H4 (cell line): ENCODE results near the gene SLC2A1. TPM values are rescaled to one million over a fixed set of nuclear protein-coding genes. Genes with fewer than 3 reads are reported as not detected.
"Not testable (repeated sequence)": the region's sequence is repeated elsewhere in the genome, so short reads cannot be mapped to it uniquely, and the experiment has no call there.

Experiments used
- DNase-seq: peaks from one replicate; pipeline ENCODE4 v3.0.0-alpha.2; 2015; ENCODE audit warnings: low spot score
- total RNA-seq: library from RNA; depleted of rRNA; stranded (reverse); fragments of >200 nt; shearing (Covaris generic); gene quantifications from 2 replicates; pipeline ENCODE4 v1.2.3, GENCODE V29; 2014

The SLC2A1 gene
- total RNA-seq, 1 experiment from 2014 or later: 372 TPM

- DNase-seq: no peak
Measured at GRCh38 chr1:42929434-42930177, 29.1 kb downstream of the SLC2A1 start.

DNA sequence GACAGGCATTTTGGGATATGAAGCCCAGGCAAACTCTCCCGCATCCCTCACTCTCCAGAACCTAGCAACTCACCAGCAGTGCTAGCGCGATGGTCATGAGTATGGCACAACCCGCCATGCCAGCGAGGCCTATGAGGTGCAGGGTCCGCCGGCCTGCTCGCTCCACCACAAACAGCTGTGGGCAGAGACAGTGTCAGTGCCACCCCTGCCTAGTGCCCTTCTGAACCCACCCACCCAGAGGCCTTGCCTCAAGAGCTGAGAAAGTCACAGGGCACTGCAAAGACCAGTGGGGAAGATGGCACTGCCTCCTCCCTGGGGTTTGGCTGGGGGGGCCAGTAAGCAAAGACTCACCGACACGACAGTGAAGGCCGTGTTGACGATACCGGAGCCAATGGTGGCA lies 29.8 kb downstream of the SLC2A1 start:
- no peak for DNase-seq

- peak; percentile 46 for DNase-seq
Measured at GRCh38 chr1:42927920-42928505, 30.7 kb downstream of the SLC2A1 start.

GRCh38 chr1:42927274-42927841 lies 31.3 kb downstream of the SLC2A1 start:
- no peak for DNase-seq

GRCh38 chr1:42926879-42927242 lies 31.8 kb downstream of the SLC2A1 start:
- DNase-seq: no peak

GRCh38 chr1:42926235-42926878 lies 32.3 kb downstream of the SLC2A1 start:
- no peak for DNase-seq

DNA sequence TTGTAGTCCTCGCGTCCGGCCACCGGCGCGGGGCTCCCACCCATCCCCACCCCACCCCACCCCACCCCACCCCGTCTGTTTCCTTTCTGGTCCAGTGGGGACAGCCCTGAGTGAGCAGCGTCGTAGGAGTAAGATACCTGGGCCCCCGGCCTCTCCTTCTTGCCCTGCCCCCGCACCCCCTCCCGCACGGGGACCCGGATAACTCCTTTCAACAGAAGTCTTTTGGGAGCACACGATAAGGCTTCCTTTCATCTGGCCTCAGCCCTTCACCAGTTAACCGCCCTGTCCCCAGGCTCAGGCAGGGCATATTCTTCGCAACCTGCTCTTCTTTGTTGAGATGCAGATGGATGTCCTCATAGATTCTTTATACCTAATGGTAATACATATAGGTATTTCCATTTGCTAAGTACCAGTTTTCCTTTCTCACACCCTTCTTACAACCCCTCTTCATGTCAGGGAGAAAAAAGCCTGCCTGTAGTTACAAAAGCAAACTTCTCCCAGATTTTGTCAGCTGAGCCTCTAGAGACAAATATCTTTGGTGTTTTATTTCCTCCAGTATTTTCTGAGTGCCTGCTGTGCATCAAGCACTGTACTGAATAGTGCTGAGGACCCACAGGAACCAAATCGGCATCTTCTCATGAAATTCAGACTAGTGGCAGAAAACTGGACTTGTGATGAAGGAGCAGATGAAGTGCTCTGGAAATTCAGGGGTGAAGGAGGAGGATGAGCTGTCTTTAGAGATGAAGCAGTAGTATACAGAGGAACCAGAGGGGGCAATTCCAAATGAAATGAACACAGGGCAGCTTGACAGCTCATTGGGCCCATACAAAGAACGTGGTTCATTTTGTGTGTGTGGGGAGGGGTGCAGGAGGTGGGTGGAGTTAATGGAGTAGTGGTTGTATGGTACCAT lies 33.6 kb downstream of the SLC2A1 start:
- DNase-seq: no peak

DNA sequence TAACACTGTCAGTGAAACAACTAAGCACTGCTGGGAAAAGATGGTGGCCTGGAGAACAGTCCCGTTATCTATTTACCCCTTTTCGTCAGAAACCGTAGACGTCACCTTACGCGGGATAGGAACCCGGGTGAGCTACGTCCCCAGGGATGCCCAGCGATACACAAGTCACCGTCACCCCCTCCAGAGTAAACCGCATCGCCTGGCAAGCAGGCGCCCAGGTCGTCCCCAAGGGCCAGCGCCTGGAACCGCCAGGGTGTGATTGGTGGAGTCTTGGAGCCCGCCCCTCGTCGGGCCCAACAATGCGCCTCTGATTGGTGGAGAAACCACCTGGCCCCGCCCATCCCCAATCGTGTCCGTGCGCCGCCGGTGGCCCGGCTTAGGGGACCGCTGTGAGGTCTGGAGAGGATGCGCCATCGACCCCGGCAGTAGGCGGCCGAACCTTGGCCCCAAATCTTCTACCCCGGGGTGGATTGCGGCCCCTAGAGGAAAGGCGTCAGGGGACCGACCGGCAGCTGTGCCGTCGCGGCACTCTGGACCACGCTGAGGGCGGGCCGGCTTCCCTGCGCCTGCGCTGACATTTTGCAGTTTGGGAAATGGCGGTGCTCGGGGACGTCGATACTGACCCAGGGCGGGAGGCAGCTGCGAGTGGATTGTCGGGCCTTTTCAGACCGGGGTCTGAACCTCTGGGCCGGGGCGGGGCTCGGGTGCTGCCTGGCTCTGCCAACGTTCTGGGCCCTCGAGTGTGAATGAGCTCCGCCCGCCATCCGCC lies 34.4 kb downstream of the SLC2A1 start:
- DNase-seq: peak; percentile 92

GRCh38 chr1:42923367-42924081 lies 35.1 kb downstream of the SLC2A1 start:
- no peak for DNase-seq

DNA sequence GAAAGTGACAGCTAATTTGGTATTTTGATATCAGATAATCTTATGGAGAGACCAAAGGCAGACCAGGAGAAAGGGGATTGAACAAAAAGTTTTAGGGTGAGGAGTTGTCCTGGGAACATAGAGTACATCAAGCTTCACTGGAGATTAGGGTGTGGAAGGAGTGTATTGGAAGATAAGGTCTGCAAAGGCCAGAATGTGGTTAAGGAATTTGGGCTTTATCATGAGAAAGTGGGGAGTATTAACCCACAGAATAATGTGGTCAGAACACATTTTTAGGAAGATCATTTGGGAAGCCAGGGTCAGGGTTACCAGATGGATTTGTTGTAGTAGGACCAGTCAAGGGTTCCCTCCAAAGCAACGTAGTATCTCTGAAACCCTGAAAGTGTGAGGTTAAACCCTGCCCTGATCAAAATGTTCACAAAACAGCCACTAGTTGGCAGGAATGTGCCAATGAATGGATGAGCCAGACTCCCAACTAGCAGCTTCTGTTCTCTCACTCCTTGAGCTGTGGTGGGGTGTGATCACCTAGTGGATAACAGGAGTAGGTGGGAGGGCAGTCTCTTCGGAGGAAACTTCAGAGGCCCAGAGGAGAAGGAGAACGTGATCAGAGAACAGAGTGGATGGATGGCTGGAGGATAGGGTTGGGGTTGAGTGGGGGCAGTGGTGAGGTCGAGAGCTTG lies 35.8 kb downstream of the SLC2A1 start:
- peak; percentile 87 for DNase-seq

- no peak for DNase-seq
Measured at GRCh38 chr1:42921769-42922168, 36.9 kb downstream of the SLC2A1 start.

DNA sequence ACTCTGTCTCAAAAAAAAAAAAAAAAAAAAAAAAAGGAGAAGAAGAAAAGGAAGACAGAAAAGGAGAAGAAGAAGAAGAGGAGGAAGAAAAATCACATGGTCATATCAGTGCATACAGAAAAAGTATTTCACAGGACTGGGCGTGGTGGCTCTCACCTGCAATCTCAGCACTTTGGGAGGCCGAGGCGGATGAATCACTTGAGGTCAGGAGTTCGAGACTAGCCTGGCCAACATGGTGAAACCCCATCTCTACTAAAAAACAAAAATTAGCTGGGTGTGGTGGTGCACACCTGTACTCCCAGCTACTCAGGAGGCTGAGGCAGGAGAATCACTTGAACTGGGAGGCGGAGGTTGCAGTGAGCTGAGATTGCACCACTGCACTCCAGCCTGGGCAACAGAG lies 39.0 kb downstream of the SLC2A1 start:
- not testable (repeated sequence) for DNase-seq

DNA sequence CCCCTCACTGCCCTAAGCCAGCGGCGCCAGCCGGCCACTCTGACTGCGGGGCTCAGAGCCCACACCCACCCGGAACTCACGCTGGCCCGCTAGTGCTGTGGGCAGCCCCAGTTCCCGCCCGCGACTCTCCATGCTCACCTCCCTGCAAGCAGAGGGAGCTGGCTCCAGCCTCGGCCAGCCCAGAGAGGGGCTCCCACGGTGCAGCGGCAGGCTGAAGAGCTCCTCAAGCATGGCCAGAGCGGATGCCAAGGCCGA lies 41.5 kb downstream of the SLC2A1 start:
- no peak for DNase-seq

DNA sequence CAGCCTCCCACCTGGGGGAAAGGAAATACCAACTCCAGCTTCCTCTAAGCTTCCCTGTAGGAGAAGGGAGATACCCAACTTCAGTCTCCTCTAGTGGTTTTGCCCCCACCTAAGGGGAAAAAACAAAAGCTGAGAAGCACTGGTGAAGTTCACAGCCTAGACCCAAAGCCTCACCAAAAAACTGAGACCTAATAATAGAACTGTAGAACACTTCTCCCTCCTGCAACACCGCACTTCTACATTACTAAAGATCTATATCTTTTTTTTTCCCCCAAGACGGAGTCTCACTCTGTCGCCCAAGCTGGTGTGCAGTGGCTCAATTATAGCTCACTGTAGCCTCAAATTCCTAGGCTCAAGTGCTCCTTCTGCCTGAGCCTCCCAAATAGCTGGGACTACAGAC lies 43.2 kb downstream of the SLC2A1 start:
- DNase-seq: no peak

- DNase-seq: no peak
Measured at GRCh38 chr1:42914092-42914627, 44.5 kb downstream of the SLC2A1 start.

DNA sequence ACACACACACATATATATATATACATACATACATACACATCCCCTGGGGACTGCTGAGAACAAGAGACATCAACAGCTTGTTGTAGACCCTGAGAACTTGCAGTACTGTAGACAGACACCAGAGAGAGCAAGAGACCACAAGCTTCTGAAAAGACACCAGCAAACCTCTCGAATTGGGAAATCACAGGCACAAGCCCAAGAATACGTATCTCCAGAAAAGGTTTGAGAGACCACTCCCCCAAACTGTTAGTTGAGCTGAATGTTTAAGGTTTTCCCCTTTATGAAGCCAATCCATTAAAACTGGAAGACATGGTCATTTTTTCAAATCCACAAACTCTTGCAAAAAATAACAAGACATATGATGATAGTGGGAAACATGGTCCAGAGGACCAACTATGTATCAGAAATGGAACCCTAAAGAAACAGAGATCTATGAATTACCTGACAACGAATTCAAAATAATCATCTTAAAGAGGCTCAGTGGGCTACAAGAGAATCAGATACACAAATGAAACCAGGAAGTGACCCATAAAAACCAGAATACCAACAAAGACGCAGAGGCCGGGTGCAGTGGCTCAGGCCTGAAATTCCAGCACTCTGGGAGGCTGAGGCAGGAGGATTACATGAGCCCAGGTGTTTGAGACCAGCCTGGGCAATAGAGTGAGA lies 45.1 kb downstream of the SLC2A1 start:
- DNase-seq: peak; percentile 73

DNA sequence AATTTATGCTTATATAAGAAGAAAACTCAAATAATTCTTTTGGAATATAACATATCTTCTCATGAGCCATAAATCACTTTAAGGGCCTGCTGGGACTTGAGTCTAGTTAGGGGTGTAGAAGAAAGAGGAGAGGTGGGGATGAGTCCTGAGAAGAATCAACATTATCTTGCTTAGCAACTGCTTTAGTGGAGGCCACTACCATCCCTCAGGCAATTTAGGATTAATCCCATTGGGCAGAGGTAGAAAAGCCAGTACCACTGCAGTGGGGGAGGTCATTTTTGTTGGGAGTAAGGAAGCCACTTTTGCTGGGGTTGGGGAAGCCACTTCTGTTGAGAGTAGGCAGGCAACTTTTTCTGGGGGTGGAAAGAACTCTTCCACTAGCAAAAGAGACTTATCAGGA lies 47.7 kb downstream of the SLC2A1 start:
- no peak for DNase-seq

DNA sequence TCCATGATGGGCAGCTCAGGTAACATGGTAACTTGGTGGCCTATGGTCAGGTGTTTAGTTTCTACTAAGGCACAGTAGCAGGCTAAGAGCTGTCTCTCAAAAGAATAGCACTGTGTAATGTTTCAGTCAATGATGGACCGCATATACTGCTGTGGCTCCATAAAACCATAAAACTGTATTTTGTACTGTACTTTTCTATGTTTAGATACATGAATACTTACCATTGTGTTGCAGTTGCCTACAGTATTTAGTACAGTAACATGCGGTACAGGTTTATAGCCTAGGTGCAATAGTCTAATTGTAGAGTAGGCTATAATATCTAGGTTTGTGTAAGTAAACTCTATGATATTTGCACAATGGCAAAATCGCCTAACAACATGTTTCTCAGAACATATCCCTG lies 50.6 kb downstream of the SLC2A1 start:
- no peak for DNase-seq

GRCh38 chr1:42904434-42904833 lies 54.2 kb downstream of the SLC2A1 start:
- no peak for DNase-seq
